IMR-90 (cell line): ENCODE measurements around the gene GALNT7. TPM values are rescaled to one million over a fixed set of nuclear protein-coding genes. Genes with fewer than 3 reads are reported as not detected.

Experiments used
- ATAC-seq: fragments of 200-7000 bp; cut with Tn5 transposase; 2 replicates; pipeline ENCODE4 v1.9.1; 2020; ENCODE audit warnings: low read depth, mild to moderate bottlenecking, moderate library complexity
- BruUV-seq: library from RNA; stranded (reverse); fragments of 400-500 nt; replicated peaks from 2 replicates; lab custom pipeline; 2021; lab: Mats Ljungman, UMichigan
- CTCF ChIA-PET: fragments of 300-600 bp; formaldehyde crosslinking; extraction: SDS; loops from one replicate; lab custom pipeline; 2021; ENCODE audit warnings: antibody characterized with exemption; lab: Yijun Ruan, JAX
- POLR2A ChIA-PET: fragments of 300-600 bp; sonication (Branson Sonifier 250); formaldehyde crosslinking; loops from one replicate; lab custom pipeline; 2022; ENCODE audit warnings: antibody characterized with exemption; ENCODE audit not compliant: unreplicated experiment; lab: Charles Lee
- DNase-seq: peaks from one replicate; pipeline ENCODE4 v3.0.0; 2013
- H2AFZ ChIP-seq: replicated peaks from 2 replicates; pipeline ENCODE3; 2013; ENCODE audit warnings: low read length, mild to moderate bottlenecking; ENCODE audit not compliant: poor library complexity
- H2AK5ac ChIP-seq: 2 replicates; pipeline ENCODE4 v1.6.1; 2013; ENCODE audit warnings: low read depth, low read length, inconsistent platforms
- H2AK9ac ChIP-seq: replicated peaks from 2 replicates; pipeline ENCODE3; 2013; ENCODE audit warnings: mild to moderate bottlenecking, low read depth, low read length, moderate library complexity; ENCODE audit not compliant: poor library complexity
- H2BK120ac ChIP-seq: 2 replicates; pipeline ENCODE4 v1.6.1; 2013; ENCODE audit warnings: low read depth, low read length, inconsistent platforms
- H2BK15ac ChIP-seq: 3 replicates; pipeline ENCODE4 v1.6.1; 2013; ENCODE audit warnings: low read depth, low read length, inconsistent platforms
- H2BK20ac ChIP-seq: 2 replicates; pipeline ENCODE4 v1.6.1; 2013; ENCODE audit warnings: low read depth, mild to moderate bottlenecking, inconsistent platforms, low read length, moderate library complexity
- H2BK5ac ChIP-seq: 2 replicates; pipeline ENCODE4 v1.6.1; 2013; ENCODE audit warnings: mild to moderate bottlenecking, low read depth, low read length, inconsistent platforms; ENCODE audit not compliant: poor library complexity, severe bottlenecking
- H3K14ac ChIP-seq: replicated peaks from 2 replicates; pipeline ENCODE4 v1.6.1; 2013; ENCODE audit warnings: low read depth, low read length, inconsistent platforms
- H3K18ac ChIP-seq: 2 replicates; pipeline ENCODE4 v1.6.1; 2013; ENCODE audit warnings: low read depth, low read length, control low read depth
- H3K23ac ChIP-seq: 2 replicates; pipeline ENCODE4 v1.6.1; 2013; ENCODE audit warnings: low read depth, low read length, inconsistent platforms
- H3K27ac ChIP-seq: 2 replicates; pipeline ENCODE4 v1.5.1; 2013; ENCODE audit warnings: mild to moderate bottlenecking, control low read depth, low read length; ENCODE audit not compliant: insufficient read depth
- H3K27me3 ChIP-seq: 2 replicates; pipeline ENCODE4 v1.6.1; 2013; ENCODE audit warnings: low read length; ENCODE audit not compliant: control insufficient read depth, insufficient read depth
- H3K36me3 ChIP-seq: 2 replicates; pipeline ENCODE4 v1.6.1; 2013; ENCODE audit warnings: low read length, mixed read lengths; ENCODE audit not compliant: control insufficient read depth, insufficient read depth
- H3K4ac ChIP-seq: 2 replicates; pipeline ENCODE4 v1.6.1; 2013; ENCODE audit warnings: low read depth, low read length, inconsistent platforms
- H3K4me1 ChIP-seq: 2 replicates; pipeline ENCODE4 v1.6.1; 2013; ENCODE audit warnings: low read length, mixed read lengths; ENCODE audit not compliant: control insufficient read depth, insufficient read depth
- H3K4me2 ChIP-seq: 2 replicates; pipeline ENCODE4 v1.6.1; 2013; ENCODE audit warnings: low read depth, mild to moderate bottlenecking, control low read depth, low read length, moderate library complexity
- H3K4me3 ChIP-seq: 2 replicates; pipeline ENCODE4 v1.5.1; 2013; ENCODE audit warnings: low read depth, mild to moderate bottlenecking, control low read depth, low read length, moderate library complexity; ENCODE audit not compliant: insufficient read depth
- H3K56ac ChIP-seq: 2 replicates; pipeline ENCODE4 v1.6.1; 2013; ENCODE audit warnings: low read length, inconsistent platforms; ENCODE audit not compliant: insufficient read depth; ENCODE audit errors: extremely low read depth
- H3K79me1 ChIP-seq, 2 experiments: 2 replicates each; pipeline ENCODE4 v1.6.1; 2013; ENCODE audit warnings: low read length in 2 of 2, inconsistent platforms in 1 of 2, low read depth in 1 of 2
- H3K9ac ChIP-seq: 2 replicates; pipeline ENCODE4 v1.6.1; 2013; ENCODE audit warnings: low read depth, low read length, control low read depth
- H3K9me1 ChIP-seq: 2 replicates; pipeline ENCODE4 v1.6.1; 2013; ENCODE audit warnings: low read length, inconsistent platforms; ENCODE audit not compliant: insufficient read depth
- H3K9me3 ChIP-seq: 2 replicates; pipeline ENCODE4 v1.6.1; 2013; ENCODE audit warnings: low read length; ENCODE audit not compliant: control insufficient read depth, insufficient read depth
- H4K20me1 ChIP-seq: 2 replicates; pipeline ENCODE4 v1.6.1; 2013; ENCODE audit warnings: low read length, inconsistent platforms; ENCODE audit not compliant: insufficient read depth
- H4K5ac ChIP-seq: 2 replicates; pipeline ENCODE4 v1.6.1; 2013; ENCODE audit warnings: mild to moderate bottlenecking, low read depth, low read length, control low read depth
- H4K8ac ChIP-seq, 2 experiments: 2 replicates each; pipeline ENCODE4 v1.6.1; 2013; ENCODE audit warnings: low read depth in 2 of 2, low read length in 2 of 2, control low read depth in 1 of 2, inconsistent platforms in 1 of 2
- H4K91ac ChIP-seq: 2 replicates; pipeline ENCODE4 v1.6.1; 2013; ENCODE audit warnings: low read depth, low read length, inconsistent platforms; ENCODE audit not compliant: insufficient read depth
- BHLHE40 ChIP-seq: fragments of 150-350 bp; IDR thresholded peaks from 2 replicates; pipeline ENCODE4 v1.6.1; 2016; ENCODE audit warnings: mild to moderate bottlenecking, low read depth, low read length
- CEBPB ChIP-seq: IDR thresholded peaks from 2 replicates; pipeline ENCODE4 v1.6.1; 2012; ENCODE audit warnings: low read depth, low read length, improper control_type of control experiment
- CHD1 ChIP-seq: IDR thresholded peaks from 2 replicates; pipeline ENCODE4 v1.6.1; 2012; ENCODE audit warnings: low read depth, low read length, improper control_type of control experiment
- CTCF ChIP-seq: conservative IDR thresholded peaks from 2 replicates; pipeline ENCODE4 v1.5.1; 2012; ENCODE audit warnings: mild to moderate bottlenecking, low read depth, low read length, improper control_type of control experiment
- FOS ChIP-seq: fragments of 150-350 bp; IDR thresholded peaks from 2 replicates; pipeline ENCODE4 v1.6.1; 2016; ENCODE audit warnings: low read depth, low read length
- MAZ ChIP-seq: IDR thresholded peaks from 2 replicates; pipeline ENCODE4 v1.6.1; 2012; ENCODE audit warnings: low read depth, mild to moderate bottlenecking, low read length, improper control_type of control experiment, moderate library complexity, borderline replicate concordance
- NFE2L2 ChIP-seq: fragments of 150-350 bp; IDR thresholded peaks from 2 replicates; pipeline ENCODE4 v1.6.1; 2016; ENCODE audit warnings: low read depth, mild to moderate bottlenecking, low read length
- POLR2A ChIP-seq: IDR thresholded peaks from 2 replicates; pipeline ENCODE4 v1.6.1; 2012; ENCODE audit warnings: mild to moderate bottlenecking, low read depth, low read length
- USF2 ChIP-seq: fragments of 150-350 bp; IDR thresholded peaks from 2 replicates; pipeline ENCODE4 v1.6.1; 2017; ENCODE audit warnings: mild to moderate bottlenecking, antibody characterized with exemption, low read length, low read depth
- WGBS, 2 experiments: methylation state at CpG; one replicate each; pipeline versions ENCODE4 v1.1.5 to v1.1.7; 2013; ENCODE audit warnings: missing lambda C conversion rate in 2 of 2; ENCODE audit not compliant: insufficient read length in 1 of 2; ENCODE audit errors: extremely low coverage in 2 of 2; 5-methylcytosine and 5-hydroxymethylcytosine counted together
- dilution Hi-C: fragments of 300-500 bp; cut with HindIII; formaldehyde crosslinking; loops from one replicate; pipeline ENCODE4 v1.14.3; 2018; ENCODE audit warnings: low sequenced_read_pairs; ENCODE audit not compliant: unreplicated experiment
- in situ Hi-C: fragments of 300-500 bp; cut with MboI; formaldehyde crosslinking; loops from 3 replicates; pipeline ENCODE4 v1.14.3; 2019; ENCODE audit warnings: low sequenced_read_pairs, inconsistent platforms, mixed read lengths
- intact Hi-C: fragments of 100-400 bp; cut with micrococcal nuclease; formaldehyde crosslinking; loops from 2 replicates; pipeline ENCODE4 v1.10.0; 2022
- polyA plus RNA-seq, 3 experiments: library from polyadenylated mRNA; depleted of rRNA; stranded (reverse); fragments of >200 nt; gene quantifications; 2 replicates each; pipeline ENCODE4 v1.2.3, GENCODE V29; 2012; ENCODE audit warnings: low replicate concordance in 1 of 3
- total RNA-seq: library from RNA; depleted of rRNA; stranded (reverse); fragments of >200 nt; gene quantifications from 2 replicates; pipeline ENCODE4 v1.2.3, GENCODE V29; 2012

Gene GALNT7
- total and polyA plus RNA-seq, 2 of the 4 experiments (the other 2 are of a cell fraction) = 19.1 to 31.2 TPM

- no peak for ATAC-seq
- H2AK5ac ChIP-seq = no peak overlapping the region
- CTCF ChIA-PET = no interaction called here
Observed at GRCh38 chr4:173214661-173215060, 46.0 kb downstream of the GALNT7 start.

More at GRCh38 chr4:173214661-173215060, 46.0 kb downstream of the GALNT7 start:
- no peak overlapping the region for H3K56ac ChIP-seq
- no peak overlapping the region for H3K4me3 ChIP-seq
- no peak overlapping the region for H3K9ac ChIP-seq
- H4K8ac ChIP-seq = no peak overlapping the region
- peak; percentile 17 for DNase-seq
- in situ Hi-C loops = no loop called here
- no peaks in the 10 kb centered on the region; the same call in 1 of the 2 replicates for H4K20me1 ChIP-seq
- H2BK15ac ChIP-seq = no peak overlapping the region
- intact Hi-C loops = loop anchor here (5.0 kb wide), 2 partner anchors 38 to 813 kb away; no protein-coding TSS in a partner anchor
- peaks cover 4% of the 10 kb centered on the region for H3K4me1 ChIP-seq
- H2BK5ac ChIP-seq = no peak overlapping the region
- peaks cover 0 to 5% of the 10 kb centered on the region in 2 experiments; a peak in 3 of 4 replicates for H3K79me1 ChIP-seq
- H2AFZ ChIP-seq = no peak overlapping the region
- no peak overlapping the region for H3K14ac ChIP-seq
- no peaks in the 10 kb centered on the region for H3K36me3 ChIP-seq
- H4K91ac ChIP-seq = no peak overlapping the region
- no CpG with 5 or more reads among the region's 2 CpGs for WGBS, 2 experiments
- H2BK20ac ChIP-seq = no peak overlapping the region
- no peak for TF ChIP-seq CTCF
- no peak for TF ChIP-seq FOS
- no peak for TF ChIP-seq BHLHE40
- TF ChIP-seq CHD1 = no peak
- no peak for TF ChIP-seq CEBPB
- no peak for TF ChIP-seq MAZ
- no peak for TF ChIP-seq USF2
- no peak for TF ChIP-seq POLR2A
- TF ChIP-seq NFE2L2 = no peak
- H3K27me3 ChIP-seq = no peaks in the 10 kb centered on the region
- H3K4ac ChIP-seq = no peak overlapping the region
- POLR2A ChIA-PET = no interaction called here
- dilution Hi-C loops = no loop called here
- no peak overlapping the region for H2BK120ac ChIP-seq
- no peak overlapping the region for H2AK9ac ChIP-seq
- BruUV-seq = no TSS peak
- H3K9me3 ChIP-seq = no peaks in the 10 kb centered on the region
- H3K27ac ChIP-seq = no peak overlapping the region
- no peak overlapping the region for H3K18ac ChIP-seq
- no peak overlapping the region for H3K4me2 ChIP-seq
- 0 out of 2 replicates have a peak, but pooled peaks cover 2% of the 10 kb centered on the region for H3K9me1 ChIP-seq
- H3K23ac ChIP-seq = no peak overlapping the region; the same call in 1 of the 2 replicates
- no peak overlapping the region for H4K5ac ChIP-seq
